ENCODE data around the gene COL4A1.

The COL4A1 gene

DNA sequence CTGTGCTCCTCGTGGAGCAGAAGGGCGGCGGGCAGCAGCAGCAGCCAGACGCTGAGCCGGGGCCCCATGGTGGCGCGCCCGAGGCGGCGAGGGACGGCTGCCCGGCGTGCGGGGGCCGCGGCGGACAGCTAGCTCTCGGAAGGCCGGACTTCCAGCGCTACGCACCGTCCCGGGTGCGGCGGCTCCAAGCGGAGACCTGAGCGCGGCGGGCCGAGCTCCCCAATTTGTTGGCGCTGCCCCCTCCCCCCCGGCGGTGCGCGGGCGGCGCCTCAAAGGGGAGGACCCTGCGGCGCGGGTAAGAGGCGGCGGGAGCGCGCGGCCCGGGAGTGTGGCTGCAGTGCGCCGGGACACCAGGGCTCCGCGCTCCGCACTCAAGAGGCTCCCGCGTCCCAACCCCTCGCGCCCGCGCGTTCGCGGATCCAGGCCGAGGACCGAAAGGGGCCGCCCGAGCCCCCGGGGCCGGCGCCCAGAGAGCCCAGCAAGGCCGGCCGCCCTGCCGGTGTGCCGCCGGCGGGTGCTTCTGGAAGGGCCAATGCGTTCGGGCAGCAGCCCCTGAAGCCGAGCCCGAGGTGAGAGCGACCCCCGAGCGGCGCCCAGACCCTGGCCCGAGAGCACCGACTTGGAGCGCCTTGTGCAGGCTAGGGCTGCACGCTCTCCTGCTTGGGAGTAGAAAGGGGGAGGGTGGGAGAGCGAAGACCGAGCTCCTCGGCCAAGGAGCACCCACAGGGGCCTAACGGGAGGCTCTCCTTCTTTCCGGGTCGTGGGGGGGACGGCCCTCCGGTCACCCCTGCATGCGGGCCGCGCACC, at the start of gene COL4A1, which contains the start of gene COL4A2:
TSS of gene COL4A1 (minus strand) at position 198 of the 807 bp plus-strand sequence. CDS start at position 68, 130 bp downstream.
TSS of gene COL4A2 (plus strand) at position 325 of the 807 bp plus-strand sequence. CDS start 620 bp downstream, outside the sequence.
- no peak for FAIRE-seq

DNA sequence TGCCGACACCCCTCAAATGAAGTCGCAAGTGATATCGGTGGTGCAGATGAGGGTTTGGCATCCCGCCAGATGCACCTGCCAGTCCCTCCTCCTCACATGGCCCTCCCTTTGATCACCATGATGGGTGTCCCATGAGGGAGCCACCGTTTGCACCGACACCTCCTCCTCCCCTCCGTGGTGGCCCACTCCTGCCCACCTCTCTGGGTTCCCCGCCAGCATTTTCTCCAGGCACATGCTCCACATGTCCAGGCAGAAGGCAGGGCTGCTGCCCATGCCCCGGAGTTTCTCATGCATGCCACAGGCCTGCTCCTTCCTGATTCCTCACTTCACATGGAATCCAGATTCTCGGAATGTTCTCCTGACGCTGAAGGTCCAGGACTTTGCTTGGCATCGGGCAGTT, 49.4 kb upstream of the COL4A1 start:
- FAIRE-seq, result no peak

GRCh38 chr13:110354715-110355473, 47.9 kb upstream of the COL4A1 start:
- no peak for FAIRE-seq

- FAIRE-seq, result no peak
Measured at GRCh38 chr13:110354123-110354627, 47.2 kb upstream of the COL4A1 start.

DNA sequence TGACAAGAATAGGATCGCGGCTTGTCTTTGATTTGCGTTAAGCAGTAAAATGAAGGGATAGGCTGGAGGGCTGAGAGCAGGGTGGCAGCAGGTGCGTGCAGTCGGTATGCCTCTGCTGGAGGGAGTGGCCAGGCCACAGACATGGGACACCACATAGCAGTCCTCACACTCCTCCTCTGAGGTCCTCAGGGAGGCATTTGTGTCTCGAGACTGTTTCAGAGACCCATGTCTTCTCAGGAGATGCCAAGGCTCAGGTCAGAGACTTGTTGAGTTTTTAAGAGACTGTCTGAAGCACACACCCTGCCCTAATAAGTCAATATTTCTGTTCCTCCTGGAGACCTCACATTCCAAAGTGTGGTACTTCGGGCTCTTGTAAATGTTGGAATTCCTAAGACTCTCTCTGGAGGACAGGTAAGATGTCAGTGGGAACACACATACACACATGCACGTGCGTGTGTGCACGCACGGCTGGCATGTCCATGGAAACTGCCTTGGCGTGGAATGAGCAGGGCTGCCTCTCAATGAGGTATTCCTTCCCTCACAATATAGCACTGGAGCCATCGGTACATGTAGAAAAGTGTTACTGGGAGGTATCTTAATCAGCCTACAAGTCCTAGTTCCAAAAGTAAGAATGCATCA, 46.5 kb upstream of the COL4A1 start:
- no peak for FAIRE-seq

DNA sequence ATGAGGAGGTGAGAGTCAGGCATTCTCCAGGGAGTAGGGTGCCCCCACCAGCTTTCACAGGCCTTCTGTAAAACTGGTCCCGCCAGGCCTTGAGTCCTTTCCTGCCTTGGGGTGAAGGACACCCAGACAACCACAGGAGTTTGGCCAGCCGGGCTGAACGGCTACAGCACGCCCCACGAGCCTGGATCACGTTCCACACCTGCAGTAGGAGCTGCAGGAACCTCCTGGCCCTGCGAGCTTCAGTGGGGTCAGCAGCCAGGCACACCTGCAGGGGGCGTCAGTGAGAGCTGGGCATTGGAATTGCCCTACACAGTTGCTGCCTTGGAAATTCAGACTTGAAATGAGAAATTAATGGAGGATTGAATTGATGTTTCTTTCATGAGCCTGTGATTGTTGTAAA, 45.8 kb upstream of the COL4A1 start:
- no peak for FAIRE-seq

DNA sequence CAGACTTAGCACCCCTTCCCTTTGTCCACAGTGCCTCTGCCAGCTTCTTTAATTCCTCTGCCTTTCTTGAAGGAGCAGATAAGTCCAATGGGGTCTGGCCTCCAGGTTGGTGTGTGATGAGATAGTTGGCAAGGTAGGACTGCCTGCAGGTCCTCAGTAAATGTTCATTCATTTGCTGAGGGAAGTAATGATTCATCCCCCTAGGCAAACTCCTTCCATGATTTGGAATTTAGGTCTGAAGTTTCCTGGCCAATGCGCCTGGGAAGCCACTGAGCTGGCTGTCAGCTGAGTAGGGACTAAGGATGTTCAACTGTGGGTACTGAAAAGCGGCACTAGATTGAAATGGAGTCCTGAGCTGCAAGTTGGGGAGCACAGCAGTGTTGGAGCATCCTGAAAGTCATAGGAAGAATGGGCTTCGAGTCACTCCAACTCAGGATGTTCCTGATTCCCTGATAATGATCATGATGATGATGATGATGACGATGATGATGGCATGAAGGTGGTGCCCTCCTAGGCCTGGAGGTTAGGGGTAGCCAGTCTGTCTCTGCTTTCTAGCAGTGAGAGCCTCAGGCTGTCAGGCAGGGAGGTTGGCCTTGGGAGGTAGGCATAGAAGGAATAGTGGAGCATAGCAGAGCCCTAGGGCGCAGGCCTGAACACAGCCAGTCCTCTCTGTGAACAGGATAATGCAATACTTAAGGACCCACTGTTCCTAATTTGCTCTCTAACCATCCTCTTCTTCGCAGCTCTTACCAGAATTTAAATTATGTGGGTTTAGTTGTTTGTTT, 44.9 kb upstream of the COL4A1 start:
- FAIRE-seq, result no peak

DNA sequence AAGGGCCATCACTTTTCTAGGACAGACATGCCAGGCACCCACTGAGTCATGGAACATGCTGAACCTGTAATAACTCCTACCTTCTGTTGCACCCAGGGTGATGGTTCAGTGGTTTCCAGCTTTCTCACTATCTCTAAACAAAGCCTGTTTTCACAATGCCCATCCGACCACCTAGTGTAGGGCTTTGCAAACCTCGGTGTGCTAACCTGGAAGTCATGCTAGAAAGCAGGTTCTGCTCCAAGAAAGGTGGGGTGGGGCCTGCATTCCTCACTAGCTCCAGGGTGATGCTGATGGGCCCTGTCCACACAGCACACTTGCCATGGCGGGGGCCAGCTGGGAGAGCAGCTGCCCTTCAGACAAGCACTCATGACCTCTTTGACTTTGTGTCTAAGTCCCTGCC, 43.6 kb upstream of the COL4A1 start:
- no peak for FAIRE-seq

DNA sequence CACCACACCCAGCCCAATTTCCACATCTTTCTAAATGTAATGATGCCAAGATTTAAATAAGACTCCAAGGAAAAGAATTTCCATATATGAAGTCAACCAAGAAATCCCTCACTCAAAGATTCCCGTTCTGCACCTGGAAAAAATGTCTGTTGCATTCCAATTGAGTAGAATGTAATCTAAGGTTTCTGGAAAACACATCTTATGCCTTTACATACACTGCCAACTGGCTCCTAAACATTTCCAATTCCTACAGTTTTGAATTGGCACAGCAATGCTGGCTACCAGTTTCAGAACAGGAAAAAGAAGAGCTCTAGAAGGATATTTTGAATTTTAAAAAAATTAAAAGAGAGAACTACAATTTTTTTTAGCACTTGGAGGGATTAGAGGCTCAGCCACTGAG, 43.1 kb upstream of the COL4A1 start:
- FAIRE-seq, result no peak

GRCh38 chr13:110349239-110349638, 42.3 kb upstream of the COL4A1 start:
- no peak for FAIRE-seq

- no peak for FAIRE-seq
Measured at GRCh38 chr13:110348309-110349105, 41.5 kb upstream of the COL4A1 start.

GRCh38 chr13:110347535-110348308, 40.8 kb upstream of the COL4A1 start:
- no peak for FAIRE-seq

DNA sequence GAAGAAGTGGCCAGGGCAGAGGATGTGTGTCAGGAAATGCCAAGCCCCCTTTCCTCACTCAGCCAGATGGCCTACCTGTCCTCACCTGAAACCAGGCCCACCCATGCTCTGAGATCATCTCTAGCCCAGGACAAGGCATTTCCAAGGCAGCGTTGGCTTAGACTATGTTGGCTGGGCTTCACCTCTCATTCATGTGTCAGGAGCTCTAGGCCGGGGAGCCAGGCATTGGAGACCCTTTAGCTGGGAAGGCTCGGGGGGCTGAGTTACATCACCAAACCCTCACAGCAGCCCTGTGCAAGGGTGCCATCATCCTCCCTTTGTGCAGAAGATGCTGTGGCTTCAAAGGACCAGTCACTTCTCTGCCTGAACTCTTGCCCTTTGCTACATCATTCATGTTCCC, 40.1 kb upstream of the COL4A1 start:
- FAIRE-seq, result no peak

DNA sequence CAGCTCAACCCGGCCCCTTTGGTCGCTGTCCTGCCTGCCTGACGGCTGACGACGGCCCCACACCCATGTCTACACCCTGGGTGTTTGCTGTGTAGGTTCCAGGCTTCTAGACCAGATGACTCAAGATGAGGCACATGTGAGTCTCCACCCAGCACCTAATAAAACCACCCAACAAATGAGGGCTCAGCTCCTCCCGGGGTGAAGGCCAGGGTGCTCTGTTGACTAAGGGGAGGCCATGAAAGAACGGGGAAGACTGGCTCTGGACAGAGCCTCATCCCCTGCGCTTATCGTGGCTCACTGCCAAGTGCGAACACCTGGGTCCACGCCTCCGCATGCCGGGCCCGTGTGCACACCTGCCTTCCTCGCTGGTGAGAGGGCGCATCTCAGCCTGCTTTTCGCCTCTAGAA, 39.7 kb upstream of the COL4A1 start:
- no peak for FAIRE-seq

- no peak for FAIRE-seq
Measured at GRCh38 chr13:110345701-110346100, 38.7 kb upstream of the COL4A1 start.

DNA sequence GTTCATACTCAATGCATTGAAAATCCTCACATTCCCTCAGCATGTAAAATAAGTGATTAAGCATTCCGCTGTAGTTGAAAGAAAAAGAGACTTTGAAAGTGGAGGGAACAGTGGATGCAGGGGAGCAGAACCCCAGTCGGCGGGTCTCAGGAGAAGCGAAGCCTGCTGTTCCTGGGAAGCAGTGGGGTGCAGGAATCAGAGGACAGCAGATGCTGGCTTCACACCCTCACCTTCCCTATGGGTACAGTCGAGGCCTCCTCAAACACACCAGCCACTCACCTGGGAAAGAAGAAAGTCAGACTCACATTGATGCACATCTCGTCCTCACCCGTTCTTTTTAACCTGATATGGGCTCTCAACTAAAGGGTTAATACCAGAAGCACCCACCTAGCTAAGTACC, 38.3 kb upstream of the COL4A1 start:
- no peak for FAIRE-seq

- FAIRE-seq, result no peak
Measured at GRCh38 chr13:110344320-110344719, 37.4 kb upstream of the COL4A1 start.

- FAIRE-seq, result no peak
Measured at GRCh38 chr13:110343241-110343865, 36.4 kb upstream of the COL4A1 start.

- FAIRE-seq, result no peak
Measured at GRCh38 chr13:110342474-110342873, 35.5 kb upstream of the COL4A1 start.
